Common myeloid progenitor, CD34-positive (primary cell): ENCODE measurements around the gene ALK.

Experiments
- CTCF ChIA-PET: fragments of 350-600 bp; sonication (Branson Sonifier 250); formaldehyde crosslinking; loops from one replicate; lab custom pipeline; 2021; ENCODE audit warnings: antibody characterized with exemption; lab: Charles Lee
- POLR2A ChIA-PET: fragments of 350-600 bp; sonication (Branson Sonifier 250); formaldehyde crosslinking; loops from one replicate; lab custom pipeline; 2021; ENCODE audit warnings: antibody characterized with exemption; lab: Charles Lee
- DNase-seq, 3 donors: peaks; one replicate each; pipeline versions ENCODE4 v3.0.0 to v3.0.0-alpha.2; 2013
- H3K27ac ChIP-seq, 2 experiments: 1 replicate in 1 of 2; 2 replicates in 1 of 2; pipeline ENCODE4 v1.7.0; 2013; ENCODE audit warnings: inconsistent platforms in 2 of 2, low read length in 2 of 2, mild to moderate bottlenecking in 2 of 2, low read depth in 1 of 2, moderate library complexity in 1 of 2; ENCODE audit not compliant: severe bottlenecking in 2 of 2, insufficient read depth in 1 of 2, poor library complexity in 1 of 2
- H3K27me3 ChIP-seq, 5 experiments: replicated peaks in 2 of 5; 1 replicate in 3 of 5; 2 replicates in 2 of 5; pipeline versions ENCODE4 v1.6.1 to v1.7.0; 2013; ENCODE audit warnings: low read length in 4 of 5, mild to moderate bottlenecking in 2 of 5, moderate library complexity in 2 of 5, inconsistent platforms in 1 of 5; ENCODE audit not compliant: insufficient read depth in 5 of 5, control insufficient read depth in 4 of 5
- H3K36me3 ChIP-seq, 4 experiments: 1 replicate in 2 of 4; 2 replicates in 2 of 4; pipeline versions ENCODE4 v1.6.1 to v1.7.0; 2013; ENCODE audit warnings: low read length in 3 of 4, control low read depth in 1 of 4, mild to moderate bottlenecking in 1 of 4; ENCODE audit not compliant: control insufficient read depth in 4 of 4, insufficient read depth in 4 of 4
- H3K4me1 ChIP-seq, 4 experiments: 1 replicate in 3 of 4; 2 replicates in 1 of 4; pipeline versions ENCODE4 v1.6.1 to v1.7.1; 2013; ENCODE audit warnings: low read length in 3 of 4, mild to moderate bottlenecking in 3 of 4, control low read depth in 1 of 4, inconsistent platforms in 1 of 4, moderate library complexity in 1 of 4; ENCODE audit not compliant: control insufficient read depth in 4 of 4, insufficient read depth in 4 of 4; ENCODE audit errors: control extremely low read depth in 1 of 4
- H3K4me3 ChIP-seq, 7 experiments: 1 replicate in 4 of 7; 2 replicates in 3 of 7; pipeline versions ENCODE4 v1.5.1 to v1.7.0; 2013; ENCODE audit warnings: mild to moderate bottlenecking in 7 of 7, low read length in 6 of 7, moderate library complexity in 6 of 7, inconsistent platforms in 2 of 7, low read depth in 2 of 7, control low read depth in 1 of 7; ENCODE audit not compliant: insufficient read depth in 4 of 7, control insufficient read depth in 1 of 7; ENCODE audit errors: extremely low read depth in 1 of 7
- H3K9me3 ChIP-seq, 5 experiments: 1 replicate in 4 of 5; 2 replicates in 1 of 5; pipeline versions ENCODE4 v1.6.1 to v1.7.1; 2013; ENCODE audit warnings: low read length in 4 of 5, mild to moderate bottlenecking in 2 of 5, inconsistent platforms in 1 of 5, low read depth in 1 of 5, moderate library complexity in 1 of 5; ENCODE audit not compliant: control insufficient read depth in 4 of 5, insufficient read depth in 2 of 5; ENCODE audit errors: control extremely low read depth in 1 of 5
- WGBS: methylation state at CpG from one replicate; pipeline ENCODE4 v1.1.5; 2013; ENCODE audit not compliant: insufficient coverage; 5-methylcytosine and 5-hydroxymethylcytosine counted together

ALK gene

GRCh38 chr2:29916571-29916970 is 4.8 kb downstream of the ALK start:
- H3K36me3 ChIP-seq = no peaks in the 10 kb centered on the region
- no peaks in the 10 kb centered on the region for H3K9me3 ChIP-seq
- H3K27me3 ChIP-seq = peaks cover 2 to 58% (median 25%) of the 10 kb centered on the region in 5 experiments
- H3K4me3 ChIP-seq = no peak overlapping the region
- ChIA-PET POLR2A (no interaction called here), CTCF (no interaction called here)
- peaks cover 0 to 18% (median 11%) of the 10 kb centered on the region in 4 experiments for H3K4me1 ChIP-seq
- H3K27ac ChIP-seq = no peak overlapping the region
- no peak for DNase-seq

- Histone ChIP-seq H3K9me3 (peaks cover 0 to 5% (median 2%) of the 10 kb centered on the region in 5 experiments), H3K4me1 (no peaks in the 10 kb centered on the region), H3K27ac (no peak overlapping the region), H3K27me3 (peaks cover 2 to 22% (median 8%) of the 10 kb centered on the region in 5 experiments), H3K36me3 (no peaks in the 10 kb centered on the region), H3K4me3 (no peak overlapping the region)
- WGBS = 100% methylated on average over 1 of the region's 1 CpG
- DNase-seq = no peak
- ChIA-PET POLR2A (no interaction called here), CTCF (no interaction called here)
These were observed 10.4 kb downstream of the ALK start for GRCh38 chr2:29910960-29911359.

- H3K9me3 ChIP-seq = peaks cover 0 to 5% (median 2%) of the 10 kb centered on the region in 5 experiments
- H3K27me3 ChIP-seq = peaks cover 2 to 27% (median 5%) of the 10 kb centered on the region in 5 experiments
- no peak for DNase-seq
- ChIA-PET POLR2A (no interaction called here), CTCF (no interaction called here)
- H3K27ac ChIP-seq = no peak overlapping the region
- no peaks in the 10 kb centered on the region for H3K4me1 ChIP-seq
- no peaks in the 10 kb centered on the region for H3K36me3 ChIP-seq
- no peak overlapping the region for H3K4me3 ChIP-seq
These were observed 10.9 kb downstream of the ALK start for GRCh38 chr2:29910465-29910864.

DNA sequence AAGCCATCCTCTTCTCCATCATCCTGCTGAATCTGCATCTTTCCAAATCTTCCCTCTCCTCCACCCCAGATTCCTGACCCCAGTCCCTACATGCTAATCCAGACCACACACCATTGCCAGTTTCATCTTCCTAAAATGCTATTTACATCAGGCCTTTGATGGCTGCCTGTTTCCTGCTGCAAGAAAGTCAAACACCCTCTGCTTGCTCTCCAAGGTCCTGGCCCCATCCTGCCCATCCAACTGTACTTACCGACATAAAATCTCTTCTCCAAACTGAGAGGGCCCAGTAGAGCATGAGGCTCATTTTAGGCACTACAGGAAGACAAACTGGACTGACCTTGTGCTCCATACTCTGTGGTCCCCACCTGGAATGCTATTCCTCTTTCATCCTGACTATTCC is 19.0 kb downstream of the ALK start:
- no peaks in the 10 kb centered on the region for H3K9me3 ChIP-seq
- 67% methylated on average over 1 of the region's 1 CpG for WGBS
- no peaks in the 10 kb centered on the region for H3K4me1 ChIP-seq
- no peaks in the 10 kb centered on the region for H3K36me3 ChIP-seq
- ChIA-PET POLR2A (no interaction called here), CTCF (no interaction called here)
- DNase-seq = peak in 2 of 3 donors; percentile 9 to 10
- no peak overlapping the region for H3K27ac ChIP-seq
- H3K27me3 ChIP-seq = peaks cover 2 to 56% (median 14%) of the 10 kb centered on the region in 5 experiments
- H3K4me3 ChIP-seq = no peak overlapping the region

GRCh38 chr2:29900971-29901633 is 20.3 kb downstream of the ALK start:
- H3K27me3 ChIP-seq = peaks cover 2 to 59% (median 13%) of the 10 kb centered on the region in 5 experiments
- 42% methylated on average over 1 of the region's 3 CpGs for WGBS

DNA sequence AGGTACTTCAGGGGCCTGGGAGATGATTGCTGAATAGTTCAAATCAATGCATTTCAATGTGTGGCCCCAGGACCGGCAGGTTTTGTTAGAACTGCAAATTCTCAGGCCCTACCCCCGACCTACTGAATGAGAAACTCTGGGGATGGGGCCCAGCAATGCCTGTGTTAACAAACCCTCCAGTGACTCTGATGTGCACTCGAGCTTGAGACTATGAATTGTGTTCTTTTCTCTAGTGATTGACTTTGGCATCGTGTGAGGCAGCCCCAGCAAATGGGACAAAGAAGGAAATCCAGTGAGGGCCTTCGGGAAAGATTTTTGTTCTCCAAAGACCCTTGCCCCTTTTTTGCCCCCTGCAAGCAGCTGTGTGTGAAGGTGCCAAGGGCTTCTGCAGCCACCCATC is 22.4 kb downstream of the ALK start:
- Histone ChIP-seq H3K9me3 (no peaks in the 10 kb centered on the region), H3K36me3 (no peaks in the 10 kb centered on the region), H3K4me3 (no peak overlapping the region), H3K4me1 (no peaks in the 10 kb centered on the region), H3K27ac (no peak overlapping the region), H3K27me3 (peaks cover 2 to 54% (median 9%) of the 10 kb centered on the region in 5 experiments)
- WGBS = 53% methylated on average over 3 of the region's 5 CpGs
- DNase-seq = no peak
- ChIA-PET POLR2A (no interaction called here), CTCF (no interaction called here)

More at GRCh38 chr2:29900971-29901633, 20.3 kb downstream of the ALK start:
- H3K9me3 ChIP-seq = no peaks in the 10 kb centered on the region
- H3K36me3 ChIP-seq = no peaks in the 10 kb centered on the region
- no peak for DNase-seq
- H3K4me1 ChIP-seq = no peaks in the 10 kb centered on the region
- ChIA-PET CTCF (no interaction called here), POLR2A (no interaction called here)
- H3K27ac ChIP-seq = no peak overlapping the region
- no peak overlapping the region for H3K4me3 ChIP-seq

- no peak for DNase-seq
- Histone ChIP-seq H3K4me3 (no peak overlapping the region), H3K27ac (no peak overlapping the region), H3K9me3 (no peaks in the 10 kb centered on the region), H3K27me3 (peaks cover 0 to 29% (median 7%) of the 10 kb centered on the region in 5 experiments), H3K4me1 (no peaks in the 10 kb centered on the region), H3K36me3 (no peaks in the 10 kb centered on the region)
- WGBS = 100% methylated on average over 2 of the region's 3 CpGs
- ChIA-PET POLR2A (no interaction called here), CTCF (no interaction called here)
These were observed 26.4 kb downstream of the ALK start for GRCh38 chr2:29894822-29895614.
